Ishikawa (cell line): Measurements from ENCODE around the gene MMP24.

Experiments
- CEBPB ChIP-seq: IDR thresholded peaks from 2 replicates; pipeline ENCODE4 v1.6.1; 2012
- TCF12 ChIP-seq: IDR thresholded peaks from 2 replicates; pipeline ENCODE4 v1.6.1; 2012; ENCODE audit warnings: low read depth

DNA sequence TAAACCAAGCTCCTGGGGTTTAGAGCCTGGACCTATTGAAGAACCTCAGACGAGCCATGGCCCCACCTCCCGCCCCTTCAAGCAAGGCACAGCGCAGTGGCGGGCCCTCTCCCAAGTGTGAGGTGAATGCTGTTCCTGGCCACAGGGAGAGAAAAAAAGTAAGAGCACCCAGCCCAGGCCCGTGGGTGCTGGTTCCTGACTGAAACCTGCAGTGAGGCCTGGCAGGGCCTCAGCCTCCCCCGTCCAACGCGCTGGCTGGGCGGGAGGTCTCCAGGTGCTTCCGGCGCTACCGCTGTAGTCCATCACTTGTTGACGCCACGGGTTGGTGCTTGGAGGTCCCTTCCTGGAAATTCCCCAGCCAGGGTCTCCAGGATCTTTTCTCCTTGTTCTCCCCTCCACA is 71.2 kb downstream of the MMP24 start:
- TF ChIP-seq TCF12 (no peak), CEBPB (no peak)
